T-helper 9 cell (primary cell): Measurements from ENCODE around the gene ITK.

Source experiments
- DNase-seq: peaks from one replicate; pipeline ENCODE4 v3.0.0-alpha.2; 2020

Gene ITK

DNA sequence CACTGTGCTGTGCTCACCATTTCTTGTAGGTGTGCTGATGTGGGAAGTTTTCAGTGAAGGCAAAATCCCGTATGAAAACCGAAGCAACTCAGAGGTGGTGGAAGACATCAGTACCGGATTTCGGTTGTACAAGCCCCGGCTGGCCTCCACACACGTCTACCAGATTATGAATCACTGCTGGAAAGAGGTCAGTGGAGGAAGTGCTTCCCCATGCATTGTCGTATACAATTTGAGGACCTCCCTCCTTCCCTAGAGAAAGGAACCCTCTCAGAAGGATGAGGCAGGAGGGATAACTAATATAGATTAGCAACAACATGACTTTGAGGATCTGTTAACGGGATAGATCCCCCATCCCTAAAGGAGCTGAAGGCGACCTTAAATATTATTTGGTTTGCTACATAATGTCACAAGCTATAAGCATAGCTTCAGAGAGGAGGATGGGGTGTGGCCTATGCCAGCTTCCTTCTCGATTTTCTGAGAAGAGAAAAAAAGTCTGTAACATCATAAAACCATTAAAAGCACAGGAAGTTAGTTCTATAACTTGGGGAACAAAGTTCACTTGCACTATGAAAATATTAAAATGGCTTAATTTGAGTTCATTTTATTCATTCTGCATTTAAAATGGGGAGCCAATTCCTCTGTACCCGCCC lies 68.3 kb downstream of the ITK start:
- no peak for DNase-seq

GRCh38 chr5:157252711-157253465 lies 72.2 kb downstream of the ITK start:
- peak; percentile 42 for DNase-seq

- no peak for DNase-seq
Observed at GRCh38 chr5:157253547-157253946, 72.9 kb downstream of the ITK start.

DNA sequence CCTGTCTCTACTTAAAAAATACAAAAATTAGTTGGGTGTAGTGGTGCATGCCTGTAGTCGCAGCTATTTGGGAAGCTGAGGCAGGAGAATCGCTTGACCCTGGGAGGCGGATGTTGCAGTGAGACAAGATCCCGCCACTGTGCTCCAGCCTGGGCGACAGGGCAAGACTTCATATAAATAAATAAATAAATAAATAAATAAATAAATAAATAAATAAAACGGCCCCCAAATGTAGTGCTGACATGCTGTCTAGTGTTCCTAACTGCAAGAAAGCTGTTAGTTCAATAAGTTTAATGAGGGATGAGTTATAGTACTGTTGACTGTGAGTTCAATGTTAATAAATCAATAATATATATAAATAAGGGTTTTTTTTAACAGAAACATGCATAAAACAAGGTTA lies 77.8 kb downstream of the ITK start:
- no peak for DNase-seq

DNA sequence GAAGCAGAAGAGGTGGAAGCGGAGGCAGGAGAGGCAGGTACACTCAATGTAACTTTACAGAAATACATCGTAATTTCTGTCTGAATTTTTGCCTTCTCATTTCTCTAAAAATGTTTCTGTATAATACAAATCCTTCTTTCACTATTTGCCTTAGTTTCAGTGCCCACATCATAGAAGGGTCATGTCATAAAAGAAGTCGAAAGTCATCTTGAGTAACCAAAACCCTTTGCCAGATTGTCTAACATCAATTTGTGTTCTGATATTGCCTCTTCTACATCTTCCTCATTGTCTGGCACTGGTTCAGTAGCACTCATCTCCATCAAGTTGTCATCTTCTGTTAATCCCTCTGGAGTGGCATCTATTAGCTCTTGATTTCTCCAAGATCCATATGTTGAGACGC lies 79.1 kb downstream of the ITK start:
- DNase-seq, result no peak

DNA sequence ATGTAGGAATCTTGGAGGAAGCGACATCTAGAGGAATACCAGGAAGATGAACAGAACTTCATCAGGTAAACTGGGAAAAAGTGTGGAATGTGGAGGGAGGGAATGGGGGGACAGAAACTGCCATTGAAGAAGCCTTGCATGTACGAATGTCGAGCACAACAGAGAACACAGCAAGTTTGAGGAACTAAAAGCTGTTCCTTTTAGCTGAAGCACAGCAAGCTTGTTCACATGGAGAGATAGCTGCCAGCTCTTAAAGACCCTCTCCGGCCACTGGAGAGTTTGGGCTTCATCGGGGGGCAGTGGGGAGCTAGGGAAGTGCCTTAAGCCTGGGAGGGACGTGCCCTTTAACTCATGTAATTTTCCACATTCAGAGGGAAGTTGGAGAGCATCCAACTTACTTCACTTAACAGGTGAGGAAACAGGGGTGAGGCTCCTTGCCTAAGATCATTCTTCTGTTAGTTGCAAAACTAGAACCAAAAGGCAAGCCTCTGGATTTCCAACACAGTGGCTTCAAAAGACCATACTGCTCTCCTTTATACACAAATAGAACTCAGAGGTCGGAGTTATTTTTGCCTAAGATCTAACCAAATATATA lies 83.0 kb downstream of the ITK start:
- no peak for DNase-seq

DNA sequence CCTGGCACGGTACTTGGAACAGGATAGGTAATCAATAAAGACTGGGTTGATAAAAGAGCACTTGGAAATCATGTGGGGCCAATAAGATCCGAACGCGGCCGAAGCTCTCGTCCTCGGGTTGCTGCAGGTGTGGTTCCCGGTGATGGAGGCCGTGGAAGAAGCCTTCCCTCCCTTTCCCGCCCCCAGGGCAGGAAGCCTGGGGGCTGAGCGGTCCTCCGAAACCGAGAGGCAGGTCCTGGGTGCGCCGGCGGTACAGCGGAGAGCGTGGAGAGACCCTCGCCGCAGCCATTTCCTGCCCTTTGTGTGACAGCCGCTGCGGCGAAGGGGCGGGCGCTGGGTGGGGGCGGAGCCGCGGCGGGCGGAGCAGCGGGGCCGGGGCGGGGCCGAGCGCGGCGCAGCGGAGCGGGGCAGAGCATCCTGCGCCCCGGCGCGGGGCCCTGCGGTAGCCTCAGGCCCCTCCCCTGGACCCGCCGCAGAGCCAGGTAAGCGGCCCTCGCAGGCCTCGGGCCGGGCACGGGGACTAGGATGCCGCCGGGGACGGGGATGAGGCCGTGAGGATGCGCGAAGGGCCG lies 85.2 kb downstream of the ITK start, which contains the start of gene CYFIP2:
TSS of gene CYFIP2 (plus strand) at position 410 of the 572 bp plus-strand sequence. CDS start 19,239 bp downstream, outside the sequence.
- DNase-seq, result peak; percentile 83

GRCh38 chr5:157266286-157267007 lies 85.8 kb downstream of the ITK start:
- DNase-seq, result peak; percentile 42

DNA sequence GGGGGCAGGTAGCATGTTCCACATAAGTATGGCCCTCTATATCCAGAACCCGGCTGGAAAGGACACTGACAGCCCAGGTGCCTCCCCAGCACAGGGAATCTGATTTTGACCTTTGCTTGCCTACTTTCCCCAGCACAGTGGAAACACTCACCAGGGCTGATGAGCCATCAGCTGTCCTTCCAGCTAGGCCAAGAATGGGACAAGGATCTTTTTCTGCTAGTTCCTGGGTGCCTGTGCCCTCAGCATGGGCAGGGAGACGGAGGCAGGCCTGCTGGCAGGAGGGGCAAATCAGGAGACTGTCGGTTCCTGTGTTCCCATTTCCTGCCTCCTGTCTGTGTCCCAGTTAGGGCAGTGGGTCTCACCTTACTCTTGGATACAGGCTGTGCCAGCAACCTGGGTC lies 86.4 kb downstream of the ITK start:
- DNase-seq, result no peak

- no peak for DNase-seq
Observed at GRCh38 chr5:157267761-157268480, 87.3 kb downstream of the ITK start.

DNA sequence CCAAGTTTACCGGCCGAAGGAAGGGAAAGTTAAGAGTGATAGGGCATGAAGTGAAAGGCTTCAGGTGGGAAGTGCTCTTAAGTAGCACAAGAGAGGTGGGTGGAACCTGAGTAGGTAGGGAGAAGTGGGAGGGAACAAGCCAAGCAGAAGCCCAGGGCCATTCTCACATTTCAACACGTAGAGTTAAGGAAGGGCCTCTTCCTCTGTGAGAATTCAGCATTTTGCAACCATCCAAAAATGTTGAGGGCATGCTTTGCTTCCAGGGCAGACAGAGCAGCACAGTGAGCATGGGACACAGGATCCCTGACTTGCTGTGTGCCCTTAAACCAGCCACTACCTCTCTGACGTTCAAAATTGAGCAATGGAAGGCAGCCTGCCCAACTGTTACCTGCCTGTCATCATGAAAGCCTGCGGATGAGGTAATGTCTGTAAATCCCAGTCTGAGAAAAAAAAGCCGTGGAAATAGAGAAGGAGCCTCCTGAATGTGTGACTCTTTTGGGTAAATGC lies 88.6 kb downstream of the ITK start:
- DNase-seq, result no peak

DNA sequence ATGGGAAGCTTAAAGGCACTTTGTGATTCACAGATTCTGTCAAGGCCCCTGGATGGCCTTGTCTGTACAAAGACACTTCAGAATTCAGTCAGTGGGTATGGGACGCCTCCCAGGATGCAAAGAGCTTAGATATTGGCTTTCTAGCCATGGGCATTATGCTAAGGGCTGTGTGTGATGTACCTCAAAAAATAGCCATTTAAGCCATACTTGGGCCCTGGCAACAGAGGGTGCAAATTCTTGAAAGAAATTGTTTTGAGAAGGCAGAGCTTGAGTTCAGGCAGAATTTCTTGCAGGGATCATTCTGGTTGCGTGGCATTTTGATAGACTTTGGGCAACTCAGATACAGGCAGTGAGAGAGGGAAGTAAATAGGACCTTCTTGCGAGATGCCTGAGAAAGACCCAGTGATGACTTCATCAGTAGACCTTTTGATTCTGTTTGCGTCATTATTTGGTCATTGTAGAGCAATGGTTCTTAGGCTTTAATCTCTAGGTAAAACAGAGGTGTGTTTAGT lies 89.2 kb downstream of the ITK start:
- no peak for DNase-seq

- no peak for DNase-seq
Observed at GRCh38 chr5:157270771-157271170, 90.1 kb downstream of the ITK start.

DNA sequence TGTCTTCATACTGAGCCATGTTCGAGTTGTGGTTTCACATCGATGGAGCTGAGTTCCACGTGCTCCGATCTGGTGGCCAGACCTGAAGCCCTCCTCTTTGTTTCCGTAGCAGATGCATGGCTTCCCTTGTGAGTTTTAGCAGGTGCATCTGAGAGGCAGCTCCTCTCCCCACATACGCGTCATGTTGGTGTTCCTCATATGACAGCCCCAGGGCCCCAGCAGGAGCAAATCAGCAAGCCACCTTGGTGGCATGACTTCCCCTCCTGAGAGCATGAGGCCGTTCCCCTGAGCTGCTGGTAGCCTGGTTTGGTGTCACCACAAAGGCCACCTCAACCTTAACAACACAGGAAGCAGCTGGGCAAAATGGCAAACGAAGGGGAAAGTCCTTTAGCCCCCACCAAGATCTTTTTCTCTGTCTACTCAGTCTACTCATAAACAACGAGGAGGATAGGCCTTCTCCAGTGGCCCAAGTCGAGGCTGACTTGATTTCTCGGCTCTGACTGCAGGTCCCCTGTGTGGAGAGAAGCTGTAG lies 91.2 kb downstream of the ITK start:
- peak; percentile 77 for DNase-seq

GRCh38 chr5:157273131-157273556 lies 92.5 kb downstream of the ITK start:
- no peak for DNase-seq

- DNase-seq, result no peak
Observed at GRCh38 chr5:157275403-157275802, 94.8 kb downstream of the ITK start.

GRCh38 chr5:157278319-157279037 lies 97.8 kb downstream of the ITK start:
- no peak for DNase-seq

- no peak for DNase-seq
Observed at GRCh38 chr5:157279605-157280239, 99.1 kb downstream of the ITK start.

- DNase-seq, result no peak
Observed at GRCh38 chr5:157280927-157281326, 100.3 kb downstream of the ITK start.

- DNase-seq, result no peak
Observed at GRCh38 chr5:157282150-157282549, 101.5 kb downstream of the ITK start.
